Epithelial cell of prostate (primary cell): Measurements from ENCODE around the gene MFSD8.
"Not testable (repeated sequence)": the region's sequence is repeated elsewhere in the genome, so short reads cannot be mapped to it uniquely, and the experiment has no call there.

ENCODE experiments used
- DNase-seq: peaks from one replicate; pipeline ENCODE4 v3.0.0-alpha.2; 2011; ENCODE audit warnings: low read depth, low spot score
- H3K27ac ChIP-seq: fragments of 450-650 bp; 2 replicates; pipeline ENCODE4 v1.5.1; 2017; ENCODE audit warnings: mild to moderate bottlenecking

Gene MFSD8, protein sequence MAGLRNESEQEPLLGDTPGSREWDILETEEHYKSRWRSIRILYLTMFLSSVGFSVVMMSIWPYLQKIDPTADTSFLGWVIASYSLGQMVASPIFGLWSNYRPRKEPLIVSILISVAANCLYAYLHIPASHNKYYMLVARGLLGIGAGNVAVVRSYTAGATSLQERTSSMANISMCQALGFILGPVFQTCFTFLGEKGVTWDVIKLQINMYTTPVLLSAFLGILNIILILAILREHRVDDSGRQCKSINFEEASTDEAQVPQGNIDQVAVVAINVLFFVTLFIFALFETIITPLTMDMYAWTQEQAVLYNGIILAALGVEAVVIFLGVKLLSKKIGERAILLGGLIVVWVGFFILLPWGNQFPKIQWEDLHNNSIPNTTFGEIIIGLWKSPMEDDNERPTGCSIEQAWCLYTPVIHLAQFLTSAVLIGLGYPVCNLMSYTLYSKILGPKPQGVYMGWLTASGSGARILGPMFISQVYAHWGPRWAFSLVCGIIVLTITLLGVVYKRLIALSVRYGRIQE

DNA sequence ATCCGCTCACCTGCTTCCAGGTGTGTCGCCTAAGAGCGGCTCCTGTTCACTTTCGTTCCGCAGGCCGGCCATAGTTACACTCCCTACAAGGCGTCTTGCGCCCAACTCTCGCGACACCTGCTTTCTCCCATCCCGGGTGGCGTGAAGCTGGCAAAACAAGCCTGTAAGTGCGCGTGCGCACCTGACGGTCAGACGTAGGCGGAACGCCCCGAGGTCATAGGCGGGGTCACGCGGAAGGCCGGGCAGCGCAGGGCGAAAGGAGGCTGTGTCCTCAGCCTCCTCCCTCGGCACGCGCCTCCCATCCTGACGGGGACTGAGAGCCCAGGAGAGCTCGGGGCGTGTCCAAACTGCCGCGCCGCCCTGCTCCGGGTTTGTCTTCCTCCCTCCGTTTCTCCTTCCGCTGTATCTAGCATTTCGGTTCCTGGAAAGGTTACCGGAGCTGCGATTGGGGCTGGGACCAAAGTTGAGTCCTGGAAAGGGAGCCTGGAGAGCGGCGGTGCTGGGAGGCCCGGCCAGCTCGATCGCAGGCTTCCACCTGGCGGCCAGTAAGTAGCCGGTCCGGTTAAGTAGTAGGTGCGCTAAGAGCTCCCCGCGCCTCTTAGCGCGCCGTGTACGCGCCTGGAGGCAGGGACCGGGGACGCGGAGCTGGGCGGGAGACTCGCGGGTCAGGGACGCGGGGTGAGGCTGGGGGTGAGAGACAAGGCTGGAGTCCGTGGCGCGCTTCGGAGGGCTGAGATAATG lies at the start of gene MFSD8, which contains the start of gene ABHD18:
Gene MFSD8, minus strand, starts transcription at position 112 of the 741 bp plus-strand sequence. Its CDS starts 40 bp downstream, at position 72.
Gene ABHD18, plus strand, starts transcription at position 345 of the 741 bp plus-strand sequence. CDS start 17,550 bp downstream, outside the sequence.
- peak; percentile 97 for DNase-seq
- peak within 1 kb of the TSS; percentile 93 for H3K27ac ChIP-seq

DNA sequence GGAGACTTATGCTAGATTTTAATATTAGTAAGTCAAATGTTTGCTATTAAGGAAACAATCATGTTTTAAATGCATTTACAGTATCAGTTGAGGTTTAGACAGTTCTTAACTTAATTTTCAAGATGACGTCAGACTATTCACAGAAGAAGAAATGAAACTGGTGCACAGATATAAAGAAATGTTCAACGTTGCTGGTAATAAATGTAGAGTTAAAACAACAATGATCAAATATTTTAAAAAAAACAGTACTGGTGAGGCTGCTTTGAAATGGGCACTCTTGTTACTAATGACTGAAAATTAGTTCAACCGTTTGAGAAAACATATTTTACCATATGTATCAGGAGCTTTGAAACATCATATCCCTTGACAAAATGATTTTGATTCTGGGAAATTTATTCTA lies 44.5 kb upstream of the MFSD8 start:
- H3K27ac ChIP-seq: no peak overlapping the region
- no peak for DNase-seq

DNA sequence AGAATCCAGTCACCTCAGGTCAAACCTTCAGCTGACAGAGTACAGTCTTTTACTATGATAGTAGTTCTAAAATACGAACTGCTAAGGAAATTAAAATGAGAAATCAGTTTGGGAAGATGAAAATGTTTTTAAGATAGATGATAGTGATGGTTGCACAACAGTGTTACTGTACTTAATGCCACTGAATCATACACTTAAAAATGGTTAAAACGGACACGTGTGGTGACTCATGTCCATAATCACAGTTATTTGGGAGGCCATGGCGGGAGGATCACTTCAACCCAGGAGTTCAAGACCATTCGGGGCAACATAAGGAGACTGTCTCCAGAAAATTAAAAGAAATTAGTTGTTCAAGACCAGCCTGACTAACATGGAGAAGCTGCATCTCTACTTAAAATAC lies 41.6 kb upstream of the MFSD8 start:
- peak; percentile 2 for DNase-seq
- no peak overlapping the region for H3K27ac ChIP-seq

DNA sequence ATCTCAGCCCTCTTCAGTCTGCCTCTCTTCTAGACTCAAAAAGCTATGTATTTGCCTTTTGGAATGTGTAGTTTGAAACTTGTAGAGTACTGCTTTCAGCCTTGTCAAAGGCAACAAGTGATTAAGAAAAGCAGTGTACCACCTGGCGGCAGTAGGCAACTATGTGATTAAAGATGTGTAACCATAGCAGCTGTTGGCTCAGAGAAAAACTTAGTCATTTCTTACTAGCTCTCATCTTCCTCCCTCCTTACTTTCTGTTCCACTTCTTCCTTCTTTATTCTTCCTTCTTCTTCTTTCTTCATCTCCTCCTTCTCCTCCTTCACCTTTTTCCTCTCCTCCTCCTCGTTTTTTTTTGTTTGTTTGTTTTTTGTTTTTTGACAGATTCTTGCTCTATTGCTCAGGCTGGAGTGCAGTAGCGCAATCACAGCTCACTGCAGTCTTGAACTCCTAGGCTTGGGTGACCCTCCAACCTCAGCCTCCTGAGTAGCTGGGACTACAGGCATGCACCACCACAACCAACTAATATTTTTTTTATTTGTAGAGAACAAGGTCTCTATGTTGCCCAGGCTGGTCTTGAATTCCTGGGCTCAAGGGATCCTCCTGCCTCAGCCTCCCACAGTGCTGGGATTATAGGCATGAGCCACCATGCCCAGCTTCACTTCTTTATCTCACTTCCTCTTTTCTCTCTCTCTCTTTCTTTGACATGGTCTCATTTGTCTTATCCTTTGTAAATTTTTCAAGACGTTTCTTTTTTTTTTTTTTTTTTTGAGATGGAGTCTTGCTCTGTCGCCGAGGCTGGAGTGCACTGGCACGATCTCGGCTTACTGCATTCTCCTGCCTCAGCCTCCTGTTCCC lies 32.8 kb upstream of the MFSD8 start:
- no peak for DNase-seq
- H3K27ac ChIP-seq: no peak overlapping the region

DNA sequence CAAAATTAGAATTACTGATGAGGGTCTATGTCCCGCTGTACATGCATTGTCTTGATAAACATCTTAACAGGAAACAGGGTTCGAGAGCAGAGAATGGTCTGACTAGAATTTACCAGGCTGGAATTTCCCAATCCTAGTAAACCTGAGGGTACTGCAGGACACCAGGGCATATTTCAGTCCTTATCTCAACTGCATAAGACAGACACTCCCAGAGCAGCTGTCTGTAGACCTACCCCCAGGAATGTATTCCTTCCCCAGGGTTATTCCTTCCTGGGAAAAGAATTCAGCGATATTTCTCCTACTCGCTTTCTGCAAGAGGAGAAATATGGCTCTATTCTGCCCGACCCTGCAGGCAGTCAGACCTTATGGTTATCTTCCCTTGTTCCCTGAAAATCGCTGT lies 31.5 kb upstream of the MFSD8 start:
- not testable (repeated sequence) for H3K27ac ChIP-seq, DNase-seq

DNA sequence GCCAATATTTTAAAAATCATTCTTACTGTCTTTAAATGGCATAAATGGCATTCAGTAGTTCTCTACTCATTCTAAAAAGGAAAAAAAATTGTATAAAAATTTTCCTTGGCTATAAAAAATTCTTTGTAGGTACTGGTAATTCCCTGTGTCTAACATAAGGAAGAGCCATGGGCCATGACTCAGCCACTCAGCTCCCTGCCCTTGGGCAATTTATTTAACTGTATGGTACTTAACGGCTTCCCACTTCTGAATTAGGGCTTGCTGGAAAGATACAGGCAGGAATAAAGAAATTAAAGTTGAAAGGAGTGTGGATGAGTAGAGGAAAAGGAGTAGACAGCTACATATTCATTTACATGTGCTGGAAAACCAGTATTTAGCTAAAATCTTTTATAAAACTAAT lies 30.8 kb upstream of the MFSD8 start:
- no peak overlapping the region for H3K27ac ChIP-seq
- DNase-seq: peak; percentile 44

DNA sequence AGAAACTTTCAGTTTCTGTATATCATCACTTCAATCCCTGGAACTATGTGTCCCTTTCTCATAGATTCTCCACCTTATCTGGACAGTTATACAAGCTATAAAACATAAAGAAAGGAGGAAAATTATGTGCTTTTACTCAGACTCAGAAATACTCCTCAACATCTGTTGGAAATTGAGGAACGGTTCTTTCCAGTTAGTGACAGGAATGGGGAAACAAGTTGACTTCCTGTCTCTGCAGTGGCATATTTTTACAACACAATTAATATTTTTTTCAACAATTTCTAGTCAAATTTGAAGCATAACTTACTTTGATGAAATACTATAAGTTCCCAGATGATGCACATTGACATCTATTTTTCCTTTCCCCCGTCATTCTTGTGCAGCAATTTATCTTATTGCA lies 28.2 kb upstream of the MFSD8 start:
- DNase-seq: no peak
- H3K27ac ChIP-seq: no peak overlapping the region

DNA sequence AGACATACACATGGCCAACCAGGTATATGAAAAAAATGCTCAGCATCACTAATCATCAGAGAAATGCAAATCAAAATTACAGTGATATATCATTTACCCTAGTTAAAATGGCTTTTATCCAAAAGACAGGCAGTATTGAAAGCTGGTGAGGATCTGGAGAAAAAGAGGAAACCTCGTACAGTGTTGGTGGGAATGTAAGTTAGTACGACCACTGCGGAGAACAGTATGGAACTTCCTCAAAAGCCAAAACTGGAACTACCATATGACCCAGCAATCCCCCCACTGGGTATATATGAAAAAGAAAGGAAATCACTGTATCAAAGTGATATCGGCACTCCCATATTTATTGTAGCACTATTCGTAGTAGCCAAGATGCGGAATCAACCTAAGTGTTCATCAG lies 23.7 kb upstream of the MFSD8 start:
- no peak for DNase-seq
- H3K27ac ChIP-seq: no peak overlapping the region

DNA sequence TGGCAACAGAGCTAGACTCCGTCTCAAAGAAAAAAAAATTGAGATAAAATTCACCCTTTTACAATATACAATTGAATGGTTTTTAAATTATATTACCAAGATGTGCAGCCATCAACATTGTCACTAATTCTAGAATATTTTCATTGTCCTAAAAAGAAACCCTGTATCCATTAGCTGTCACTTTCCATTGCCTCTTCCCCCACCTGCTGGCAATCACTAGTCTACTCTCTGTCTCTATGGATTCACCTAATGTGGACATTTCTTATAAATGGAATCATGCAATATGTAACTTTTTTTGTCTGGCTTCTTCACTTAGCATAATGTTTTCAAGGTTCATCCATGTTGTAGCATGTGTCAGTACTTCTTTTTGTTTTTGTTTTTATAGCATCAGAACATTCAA lies 21.0 kb upstream of the MFSD8 start:
- H3K27ac ChIP-seq: no peak overlapping the region
- no peak for DNase-seq

DNA sequence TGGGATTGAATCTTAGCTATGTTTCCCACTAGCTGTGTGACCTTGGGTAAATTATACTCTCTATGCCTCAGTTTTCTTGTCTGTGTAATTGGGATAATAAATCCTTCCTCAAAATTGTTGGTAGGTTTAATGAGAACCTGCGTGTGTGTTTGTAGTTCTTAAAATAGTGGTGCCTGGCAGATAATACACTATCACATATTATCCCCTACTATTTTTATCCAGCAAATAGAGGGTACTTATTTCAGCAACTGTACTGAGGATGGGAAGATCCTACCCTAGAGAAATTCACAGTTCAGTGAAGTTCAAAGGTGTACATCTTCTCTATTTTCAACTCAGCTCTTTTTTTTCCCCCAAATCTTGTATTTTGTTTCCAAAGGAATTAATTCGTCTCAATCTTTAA lies 17.5 kb upstream of the MFSD8 start:
- no peak for DNase-seq
- H3K27ac ChIP-seq: no peak overlapping the region

DNA sequence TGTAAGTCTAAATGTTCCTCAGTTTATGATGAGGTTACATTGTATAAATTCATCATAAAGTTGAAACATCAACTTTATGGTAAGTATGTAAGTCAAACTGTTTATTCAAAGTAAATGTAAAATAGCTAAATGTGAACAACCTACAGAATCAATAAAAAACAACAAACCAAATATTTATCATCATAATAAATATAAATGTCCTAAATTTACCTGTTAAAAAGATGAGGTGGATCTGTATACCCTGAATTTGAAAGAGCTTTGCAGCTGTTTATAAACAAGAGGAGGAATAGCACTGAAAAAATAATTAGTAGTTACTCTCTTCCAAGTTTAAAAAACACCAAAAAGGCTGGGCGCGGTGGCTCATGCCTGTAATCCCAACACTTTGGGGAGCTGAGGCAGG lies 14.0 kb upstream of the MFSD8 start:
- no peak overlapping the region for H3K27ac ChIP-seq
- no peak for DNase-seq

DNA sequence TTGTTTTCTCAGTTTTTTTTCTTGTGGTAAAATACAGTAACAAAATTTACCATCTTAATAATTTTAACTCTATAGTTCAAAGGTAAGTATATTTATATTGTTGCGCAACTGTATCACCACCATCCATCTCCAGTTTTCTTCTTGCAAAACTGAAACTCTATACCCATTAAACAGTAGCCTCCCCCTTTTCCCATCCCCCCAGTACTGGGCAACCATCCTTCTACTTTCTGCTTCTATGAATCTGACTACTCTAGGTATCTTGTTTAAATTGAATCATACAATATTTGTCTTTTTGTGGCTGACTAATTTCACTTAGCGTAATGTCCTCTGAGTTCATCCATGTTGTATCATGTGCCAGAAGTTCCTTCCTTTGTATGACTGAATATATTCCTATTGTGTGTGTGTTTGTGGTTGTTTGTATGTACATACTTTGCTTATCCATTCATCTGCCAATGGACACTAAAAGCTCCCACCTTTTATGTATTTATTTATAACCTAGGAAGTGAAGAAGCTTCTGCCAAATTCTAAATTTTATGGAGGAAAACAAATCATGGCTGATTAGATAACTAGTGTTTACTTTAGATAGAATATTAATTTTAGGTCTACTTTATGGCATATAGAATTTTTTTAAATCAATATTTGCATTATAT lies 10.3 kb upstream of the MFSD8 start:
- peak; percentile 88 for DNase-seq
- peak overlapping the region; percentile 60 for H3K27ac ChIP-seq

DNA sequence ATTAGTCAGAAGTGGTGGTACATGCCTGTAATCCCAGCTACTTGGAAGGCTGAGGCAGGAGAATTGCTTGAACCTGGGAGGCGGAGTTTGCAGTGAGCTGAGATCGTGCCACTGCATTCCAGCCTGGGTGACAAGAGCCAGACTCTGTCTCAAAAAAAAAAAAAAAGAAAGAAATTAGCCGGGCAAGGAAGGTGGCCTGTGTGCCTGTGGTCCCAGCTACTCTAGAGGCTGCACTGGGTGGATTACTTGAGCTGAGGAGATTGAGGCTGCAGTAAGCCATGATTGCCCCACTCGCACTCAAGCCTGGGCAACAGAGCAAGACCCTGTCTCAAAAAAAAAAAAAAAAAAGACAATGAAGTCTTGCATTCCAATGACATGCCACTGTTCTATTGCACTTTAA lies 6.0 kb upstream of the MFSD8 start:
- not testable (repeated sequence) for DNase-seq, H3K27ac ChIP-seq

DNA sequence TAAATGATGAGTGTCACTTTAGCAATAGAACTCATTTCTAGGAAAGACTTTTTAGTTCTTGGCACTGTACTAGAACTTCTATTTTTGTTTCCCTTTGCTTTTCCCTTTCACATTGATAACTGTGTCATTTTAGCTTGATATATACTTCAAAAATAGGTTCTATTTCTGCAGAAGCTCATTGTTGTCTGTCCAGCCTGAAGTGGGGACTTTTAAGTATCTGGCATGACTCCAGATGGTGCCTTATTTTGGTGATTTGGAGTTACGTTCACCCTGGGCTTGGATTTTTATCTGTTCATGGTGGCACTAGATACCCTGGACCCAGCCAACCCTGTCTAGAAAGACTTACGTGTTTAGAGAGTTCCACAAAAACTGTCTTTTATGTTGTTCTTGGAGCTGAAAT lies 3.6 kb upstream of the MFSD8 start:
- no peak for DNase-seq
- H3K27ac ChIP-seq: no peak overlapping the region

DNA sequence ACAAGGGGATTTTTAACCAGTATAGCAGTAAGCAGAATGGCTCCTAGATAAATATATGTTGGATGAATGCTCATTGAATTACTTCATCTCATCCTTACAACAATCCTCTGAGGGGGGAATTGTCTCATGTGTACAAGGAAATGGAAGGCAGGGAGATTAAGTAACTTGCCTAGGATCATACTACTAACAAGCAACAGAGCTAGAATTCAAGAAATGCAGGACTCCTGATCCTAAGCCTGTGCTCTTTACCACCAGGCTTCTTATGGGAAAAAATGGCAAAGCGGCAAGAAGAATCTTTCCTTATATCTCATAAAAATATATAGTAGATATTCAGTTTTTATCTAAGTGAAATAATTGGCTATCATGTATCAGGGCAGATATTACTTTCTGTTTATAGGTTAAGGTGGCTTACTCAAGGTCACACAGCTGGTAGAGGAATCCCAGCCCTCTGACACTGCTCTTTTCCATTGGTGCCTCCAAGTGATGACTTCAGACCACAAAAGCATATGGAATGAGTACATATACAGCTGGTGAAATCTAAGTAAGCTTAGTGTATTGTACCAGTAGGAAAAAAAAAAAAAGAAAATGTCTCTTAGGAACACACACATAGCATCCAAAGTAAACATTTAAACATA lies 2.3 kb upstream of the MFSD8 start:
- H3K27ac ChIP-seq: no peak overlapping the region
- no peak for DNase-seq

DNA sequence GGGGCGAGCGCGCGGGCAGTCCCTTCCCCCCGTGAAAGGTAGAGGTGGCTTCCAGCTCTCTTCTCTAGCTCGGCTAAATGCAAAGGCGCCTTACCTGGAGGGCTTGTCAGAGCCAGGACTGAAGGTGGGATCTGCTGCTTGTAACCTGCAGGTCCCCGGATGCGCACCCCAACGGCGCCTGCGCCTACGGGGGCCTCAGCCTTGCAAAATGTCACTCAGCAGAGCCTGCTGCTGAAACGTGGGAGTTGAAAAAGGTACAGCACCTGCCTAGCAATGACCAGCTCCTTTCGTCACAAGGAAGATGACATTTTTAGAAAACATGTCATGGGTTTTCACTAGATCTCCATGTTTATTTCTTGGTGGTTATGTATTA lies 816 bp upstream of the MFSD8 start:
- H3K27ac ChIP-seq: peak overlapping the region; percentile 93
- no peak for DNase-seq

DNA sequence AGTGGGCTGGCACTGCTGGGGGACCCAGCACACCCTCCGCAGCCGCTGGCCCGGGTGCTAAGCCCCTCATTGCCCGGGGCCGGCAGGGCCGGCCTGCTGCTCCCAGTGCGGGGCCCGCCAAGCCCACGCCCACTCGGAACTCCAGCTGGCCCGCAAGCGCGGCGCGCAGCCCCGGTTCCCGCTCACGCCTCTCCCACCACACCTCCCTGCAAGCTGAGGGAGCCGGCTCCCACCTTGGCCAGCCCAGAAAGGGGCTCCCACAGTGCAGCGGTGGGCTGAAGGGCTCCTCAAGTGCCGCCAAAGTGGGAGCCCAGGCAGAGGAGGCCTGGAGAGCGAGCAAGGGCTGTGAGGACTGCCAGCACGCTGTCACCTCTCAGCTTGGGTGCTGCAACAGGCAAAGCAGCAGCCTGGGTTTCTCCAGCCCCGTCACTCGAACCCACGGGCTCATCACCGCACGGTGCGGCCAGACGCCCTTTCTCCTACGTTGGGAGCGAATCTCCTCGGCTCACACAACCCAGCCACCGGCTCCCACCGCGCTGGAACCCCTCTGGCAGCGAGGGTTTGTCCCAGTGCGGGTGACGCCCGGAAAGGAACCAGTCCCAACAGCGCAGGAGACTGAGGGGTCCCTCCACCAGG lies 429 bp downstream of the MFSD8 start:
- DNase-seq: not testable (repeated sequence)

DNA sequence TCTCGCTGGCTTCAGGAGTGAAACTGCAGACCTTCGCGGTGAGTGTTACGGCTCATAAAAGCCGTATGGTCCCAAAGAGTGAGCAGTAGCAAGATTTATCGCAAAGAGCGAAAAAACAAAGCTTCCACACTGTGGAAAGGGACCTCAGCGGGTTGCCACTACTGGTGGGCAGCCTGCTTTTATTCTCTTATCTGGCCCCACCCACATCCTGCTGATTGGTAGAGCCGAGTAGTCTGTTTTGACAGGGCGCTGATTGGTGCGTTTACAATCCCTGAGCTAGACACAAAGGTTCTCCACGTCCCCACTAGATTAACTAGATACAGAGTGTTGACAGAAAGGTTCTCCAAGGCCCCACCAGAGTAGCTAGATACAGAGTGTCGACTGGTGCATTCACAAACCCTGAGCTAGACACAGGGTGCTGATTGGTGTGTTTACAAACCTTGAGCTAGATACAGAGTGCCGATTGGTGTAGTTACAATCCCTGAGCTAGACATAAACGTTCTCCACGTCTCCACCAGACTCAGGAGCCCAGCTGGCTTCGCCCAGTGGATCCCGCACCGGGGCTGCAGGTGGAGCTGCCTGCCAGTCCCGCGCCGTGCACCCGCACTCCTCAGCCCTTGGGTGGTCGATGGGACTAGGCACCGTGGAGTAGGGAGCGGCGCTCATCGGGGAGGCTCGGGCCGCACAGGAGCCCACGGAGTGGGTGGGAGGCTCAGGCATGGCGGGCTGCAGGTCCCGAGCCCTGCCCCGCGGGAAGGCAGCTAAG lies 1.2 kb downstream of the MFSD8 start:
- DNase-seq, H3K27ac ChIP-seq: not testable (repeated sequence)

More for the DNA sequence above, 429 bp downstream of the MFSD8 start:
- H3K27ac ChIP-seq: peak overlapping the region; percentile 93
